Lung (tissue), 12 donors: ENCODE measurements around the gene GABBR2. TPM values are rescaled to one million over a fixed set of nuclear protein-coding genes. Genes with fewer than 3 reads are reported as not detected.

Experiments used
- ATAC-seq: fragments of 200-7000 bp; cut with Tn5 transposase; one replicate; pipeline ENCODE4 v1.9.1; 2020; ENCODE audit warnings: moderate number of reproducible peaks; ENCODE audit not compliant: insufficient read depth, low FRiP score
- DNase-seq, 3 donors: peaks; one replicate each; pipeline ENCODE4 v3.0.0-alpha.2; 2013 to 2017
- H3K27ac ChIP-seq, 2 donors: one replicate each; pipeline ENCODE4 v1.5.1; 2013; ENCODE audit warnings: mild to moderate bottlenecking in 2 of 2, moderate library complexity in 2 of 2, control low read depth in 1 of 2, inconsistent platforms in 1 of 2, low read depth in 1 of 2, low read length in 1 of 2
- H3K27me3 ChIP-seq, 3 donors: one replicate each; pipeline ENCODE4 v1.5.1; 2013; ENCODE audit warnings: low read length in 2 of 3; ENCODE audit not compliant: control insufficient read depth in 3 of 3, insufficient read depth in 3 of 3
- H3K36me3 ChIP-seq, 4 donors: one replicate each; pipeline ENCODE4 v1.5.1; 2013; ENCODE audit warnings: low read length in 4 of 4, mild to moderate bottlenecking in 1 of 4, moderate library complexity in 1 of 4; ENCODE audit not compliant: control insufficient read depth in 4 of 4, insufficient read depth in 4 of 4
- H3K4me1 ChIP-seq, 5 donors: one replicate each; pipeline ENCODE4 v1.5.1; 2013; ENCODE audit warnings: low read length in 5 of 5, mild to moderate bottlenecking in 2 of 5, moderate library complexity in 1 of 5; ENCODE audit not compliant: control insufficient read depth in 5 of 5, insufficient read depth in 5 of 5
- H3K4me3 ChIP-seq: one replicate; pipeline ENCODE4 v1.5.1; 2013; ENCODE audit warnings: mild to moderate bottlenecking, control low read depth, moderate library complexity
- H3K9ac ChIP-seq, 2 donors: one replicate each; pipeline ENCODE4 v1.5.1; 2013; ENCODE audit warnings: low read length in 2 of 2, control low read depth in 1 of 2; ENCODE audit not compliant: insufficient read depth in 1 of 2
- H3K9me3 ChIP-seq, 4 donors: one replicate each; pipeline ENCODE4 v1.5.1; 2013; ENCODE audit warnings: low read length in 3 of 4, mild to moderate bottlenecking in 1 of 4, moderate library complexity in 1 of 4; ENCODE audit not compliant: control insufficient read depth in 4 of 4, insufficient read depth in 3 of 4
- WGBS, 2 donors: extraction: QIAGEN DNeasy Blood & Tissue Kit; methylation state at CpG; one replicate each; pipeline ENCODE4 v1.1.7; 2013; 5-methylcytosine and 5-hydroxymethylcytosine counted together
- polyA plus RNA-seq, 2 donors: library from polyadenylated mRNA; stranded (reverse); fragments of 200-250 nt; gene quantifications; one replicate each; pipeline ENCODE4 v1.2.1, GENCODE V29; 2013
- total RNA-seq, 2 donors: library from RNA; depleted of rRNA in 1 of 2; stranded (reverse); fragments of >200 nt in 1 of 2; gene quantifications; one replicate each; pipeline ENCODE4 v1.2.1, GENCODE V29; 2014 to 2021
- TF ChIP-seq, protein P1 (sequence below): IDR thresholded peaks from 2 replicates; pipeline ENCODE4 v1.5.1; 2012; ENCODE audit warnings: mild to moderate bottlenecking; ENCODE audit errors: control extremely low read depth, extremely low read depth
- donor health status: control.
- donor health status: control.
- donor health status: Bipolar disorder and iron deficiency.
- donor health status: healthy.
- donor health status: DM: yes; HTN: yes; CAD: no.

The GABBR2 gene
- total and polyA plus RNA-seq, 4 donors = 0.40 to 1.8 (median 0.64) TPM

GRCh38 chr9:98488571-98489312, 220.0 kb downstream of the GABBR2 start:
- WGBS, 2 donors = 76 to 84% methylated on average over 8 of the region's 8 CpGs
- Histone ChIP-seq H3K9me3 (peaks cover 0 to 2% (median 0%) of the 10 kb centered on the region in 4 donors), H3K9ac (no peak overlapping the region), H3K27me3 (no peaks in the 10 kb centered on the region), H3K36me3 (no peaks in the 10 kb centered on the region), H3K4me1 (peaks cover 0 to 3% (median 0%) of the 10 kb centered on the region in 5 donors), H3K27ac (no peak overlapping the region), H3K4me3 (no peak overlapping the region)
- TF ChIP-seq, protein P1, sequence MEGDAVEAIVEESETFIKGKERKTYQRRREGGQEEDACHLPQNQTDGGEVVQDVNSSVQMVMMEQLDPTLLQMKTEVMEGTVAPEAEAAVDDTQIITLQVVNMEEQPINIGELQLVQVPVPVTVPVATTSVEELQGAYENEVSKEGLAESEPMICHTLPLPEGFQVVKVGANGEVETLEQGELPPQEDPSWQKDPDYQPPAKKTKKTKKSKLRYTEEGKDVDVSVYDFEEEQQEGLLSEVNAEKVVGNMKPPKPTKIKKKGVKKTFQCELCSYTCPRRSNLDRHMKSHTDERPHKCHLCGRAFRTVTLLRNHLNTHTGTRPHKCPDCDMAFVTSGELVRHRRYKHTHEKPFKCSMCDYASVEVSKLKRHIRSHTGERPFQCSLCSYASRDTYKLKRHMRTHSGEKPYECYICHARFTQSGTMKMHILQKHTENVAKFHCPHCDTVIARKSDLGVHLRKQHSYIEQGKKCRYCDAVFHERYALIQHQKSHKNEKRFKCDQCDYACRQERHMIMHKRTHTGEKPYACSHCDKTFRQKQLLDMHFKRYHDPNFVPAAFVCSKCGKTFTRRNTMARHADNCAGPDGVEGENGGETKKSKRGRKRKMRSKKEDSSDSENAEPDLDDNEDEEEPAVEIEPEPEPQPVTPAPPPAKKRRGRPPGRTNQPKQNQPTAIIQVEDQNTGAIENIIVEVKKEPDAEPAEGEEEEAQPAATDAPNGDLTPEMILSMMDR = no peak
- DNase-seq (peak in 2 of 3 donors; percentile 12 to 48), ATAC-seq (peak; percentile 81)

GRCh38 chr9:98485706-98486105, 223.0 kb downstream of the GABBR2 start:
- TF ChIP-seq, protein P1 = no peak
- H3K9me3 ChIP-seq = no peaks in the 10 kb centered on the region
- no peak overlapping the region for H3K9ac ChIP-seq
- no peak for ATAC-seq
- no peaks in the 10 kb centered on the region for H3K27me3 ChIP-seq
- H3K4me3 ChIP-seq = no peak overlapping the region
- peaks cover 0 to 2% (median 0%) of the 10 kb centered on the region in 5 donors for H3K4me1 ChIP-seq
- H3K27ac ChIP-seq = no peak overlapping the region
- WGBS, 2 donors = 83 to 92% methylated on average over 4 of the region's 4 CpGs
- no peak for DNase-seq
- no peaks in the 10 kb centered on the region for H3K36me3 ChIP-seq

- no peak overlapping the region for H3K4me3 ChIP-seq
- WGBS, 2 donors = 35 to 44% methylated on average over 5 of the region's 5 CpGs
- DNase-seq = peak in 1 of 3 donors; percentile 6
- H3K27ac ChIP-seq = no peak overlapping the region
- H3K4me1 ChIP-seq = no peaks in the 10 kb centered on the region
- no peaks in the 10 kb centered on the region for H3K36me3 ChIP-seq
- H3K9ac ChIP-seq = no peak overlapping the region
- TF ChIP-seq, protein P1 = no peak
- ATAC-seq = no peak
- no peaks in the 10 kb centered on the region for H3K27me3 ChIP-seq
- H3K9me3 ChIP-seq = no peaks in the 10 kb centered on the region
Measured at GRCh38 chr9:98484162-98484561, 224.6 kb downstream of the GABBR2 start.
